Astrocyte of the cerebellum (primary cell): Measurements from ENCODE around the gene ROBO2.

Source experiments
- DNase-seq: peaks from one replicate; pipeline ENCODE4 v3.0.0-alpha.2; 2011; ENCODE audit warnings: low read depth
- H3K4me3 ChIP-seq: 2 replicates; pipeline ENCODE4 v1.5.1; 2011; ENCODE audit warnings: mild to moderate bottlenecking, low read depth, low read length, moderate library complexity
- CTCF ChIP-seq: IDR thresholded peaks from 2 replicates; pipeline ENCODE4 v1.5.1; 2012; ENCODE audit warnings: low read length, low read depth, moderate library complexity, mild to moderate bottlenecking; ENCODE audit errors: missing control alignments
- in situ Hi-C: cut with HindIII; loops from 2 replicates; pipeline ENCODE4 v1.10.0; 2017; ENCODE audit warnings: low sequenced_read_pairs

The ROBO2 gene

GRCh38 chr3:77188210-77188609 is 148.3 kb downstream of the ROBO2 start:
- in situ Hi-C loops, result no loop called here
- no peak for DNase-seq
- no peak overlapping the region for H3K4me3 ChIP-seq
- TF ChIP-seq CTCF, result no peak

GRCh38 chr3:77189258-77189657 is 149.4 kb downstream of the ROBO2 start:
- no peak for DNase-seq
- H3K4me3 ChIP-seq, result no peak overlapping the region
- TF ChIP-seq CTCF, result no peak
- in situ Hi-C loops, result no loop called here

GRCh38 chr3:77189684-77190083 is 149.8 kb downstream of the ROBO2 start:
- in situ Hi-C loops, result no loop called here
- no peak for TF ChIP-seq CTCF
- DNase-seq, result no peak
- no peak overlapping the region for H3K4me3 ChIP-seq

- no peak for DNase-seq
- TF ChIP-seq CTCF, result no peak
- in situ Hi-C loops, result no loop called here
- no peak overlapping the region for H3K4me3 ChIP-seq
These were observed 150.5 kb downstream of the ROBO2 start for GRCh38 chr3:77190374-77190773.

GRCh38 chr3:77191014-77191413 is 151.1 kb downstream of the ROBO2 start:
- no peak overlapping the region for H3K4me3 ChIP-seq
- TF ChIP-seq CTCF, result no peak
- DNase-seq, result no peak
- in situ Hi-C loops, result no loop called here

- no peak for DNase-seq
- no peak for TF ChIP-seq CTCF
- in situ Hi-C loops, result no loop called here
- H3K4me3 ChIP-seq, result no peak overlapping the region
These were observed 151.7 kb downstream of the ROBO2 start for GRCh38 chr3:77191640-77192039.
